ACHN (cell line): Measurements from ENCODE around the gene SEPTIN7.
A peak's percentile ranks its signal among the peaks of the same experiment; 100 is the strongest.
"Not testable (repeated sequence)": the region's sequence is repeated elsewhere in the genome, so short reads cannot be mapped to it uniquely, and the experiment has no call there.

Experiments used
- DNase-seq: peaks from one replicate; pipeline ENCODE4 v3.0.0-alpha.2; 2015
- in situ Hi-C: cut with HindIII; loops from 2 replicates; pipeline ENCODE4 v1.10.0; 2017; ENCODE audit warnings: low sequenced_read_pairs, low pct_ligation_motif_present, low pct_unique_long_range_greater_than_20kb

Gene SEPTIN7

DNA sequence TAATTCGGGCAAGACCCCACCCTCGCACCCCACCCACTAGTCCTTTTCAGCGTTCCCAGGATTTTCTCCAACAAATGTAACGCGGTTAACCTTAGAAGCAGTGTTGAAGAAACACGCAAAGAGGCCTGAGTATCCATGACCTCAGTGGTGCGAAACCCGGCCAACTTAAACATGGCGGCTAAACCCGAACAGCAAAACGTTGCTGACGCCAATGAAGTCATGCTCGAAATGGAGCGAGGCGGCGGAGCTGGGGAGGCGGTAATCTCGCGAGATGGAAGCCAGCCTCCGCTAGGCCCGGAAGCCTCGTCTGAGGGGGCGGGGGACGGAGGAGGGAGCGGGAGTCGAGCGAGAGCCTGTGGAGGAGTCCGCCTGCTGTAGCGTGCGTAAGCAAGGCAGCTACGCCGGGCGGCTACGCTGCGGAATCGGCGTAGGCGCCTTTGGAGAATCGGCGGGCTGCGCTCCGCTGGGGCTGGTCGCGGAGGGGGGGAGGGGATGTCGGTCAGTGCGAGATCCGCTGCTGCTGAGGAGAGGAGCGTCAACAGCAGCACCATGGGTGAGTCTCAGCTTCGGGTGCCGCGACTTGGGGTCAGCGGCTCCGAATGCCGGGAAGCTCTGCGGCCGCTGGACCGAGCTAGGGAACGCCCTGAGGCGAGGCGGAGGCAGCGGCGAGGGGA is at the start of gene SEPTIN7:
SEPTIN7 (plus strand) TSS at position 340 of the 674 bp plus-strand sequence; CDS start at position 493, 153 bp downstream.
- in situ Hi-C loops, result no loop called here
- DNase-seq, result peak; percentile 100

DNA sequence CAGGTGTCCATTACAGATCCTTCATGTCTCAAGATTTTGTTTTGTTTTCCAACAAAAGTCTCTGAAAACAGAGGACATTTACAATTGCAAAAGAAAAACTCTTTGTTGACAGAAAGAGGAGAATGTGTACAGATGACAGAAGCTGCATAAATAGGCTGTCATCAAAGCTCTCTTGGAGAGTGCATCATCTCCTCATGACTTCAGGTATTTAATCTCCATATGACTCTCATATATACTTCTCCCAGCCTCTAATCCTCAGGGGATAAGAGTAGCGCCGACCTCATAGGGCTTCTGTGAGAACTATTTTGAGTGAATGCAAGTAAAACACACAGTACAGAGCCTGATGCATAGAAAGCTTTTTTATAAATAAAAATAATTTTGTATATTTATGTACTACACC is 48.1 kb upstream of the SEPTIN7 start:
- in situ Hi-C loops, result no loop called here
- DNase-seq, result no peak

DNA sequence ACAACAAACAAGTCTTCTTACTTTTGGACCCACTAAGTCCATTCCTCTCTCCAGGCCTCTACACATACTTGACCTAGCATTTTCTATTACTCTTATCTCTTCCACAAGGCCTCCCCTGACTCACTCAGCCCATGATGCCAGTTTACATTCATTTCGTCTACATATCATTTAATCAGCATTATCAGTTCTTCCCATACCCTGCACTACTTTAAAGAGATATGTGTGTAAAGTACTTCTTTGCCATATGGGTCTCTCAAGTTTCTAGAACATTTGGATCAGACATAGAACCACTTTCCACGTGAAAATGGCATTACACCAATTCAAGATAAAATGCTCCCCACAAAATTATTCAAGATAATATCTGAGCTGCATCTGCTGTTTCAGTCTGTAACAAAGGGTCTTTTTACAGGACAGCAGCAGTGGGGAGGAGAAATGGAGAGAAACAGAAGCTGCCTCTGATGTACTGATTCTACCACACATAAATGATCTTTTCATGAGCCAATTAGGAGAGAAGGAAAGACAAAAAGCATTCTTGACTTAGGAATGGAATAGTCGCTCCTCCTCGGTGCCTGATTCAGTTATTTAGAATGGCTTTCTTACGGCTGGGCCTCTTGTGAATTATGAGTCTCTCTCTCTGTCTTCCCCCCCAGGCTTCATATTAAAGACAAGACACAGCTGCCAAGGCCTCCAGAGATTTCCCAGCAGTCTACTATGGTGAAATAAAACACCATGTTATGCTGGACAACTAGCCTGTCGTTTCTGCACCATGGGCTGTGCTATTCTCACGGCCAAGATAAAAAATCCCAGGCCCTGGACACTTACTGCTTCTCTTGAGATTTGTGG is 46.9 kb upstream of the SEPTIN7 start:
- in situ Hi-C loops, result no loop called here
- DNase-seq, result no peak

DNA sequence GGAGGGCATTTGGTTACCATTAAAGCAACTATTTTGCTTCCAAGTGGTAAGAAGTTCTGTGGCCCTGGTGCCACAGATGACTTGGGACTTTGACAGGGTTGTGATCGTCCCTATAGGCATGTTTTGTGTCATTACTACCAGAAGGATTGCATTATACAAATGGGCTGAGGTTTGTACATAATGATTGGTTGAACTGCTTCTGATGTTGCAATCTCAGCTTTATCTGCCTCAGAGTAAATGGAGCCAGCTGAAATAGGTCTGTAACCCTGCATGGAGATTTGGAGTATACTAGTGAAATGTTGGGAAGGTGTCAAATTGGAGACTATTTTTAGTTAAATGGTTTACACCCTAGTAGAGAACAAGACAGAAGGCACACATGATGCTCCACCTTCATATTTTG is 46.1 kb upstream of the SEPTIN7 start:
- in situ Hi-C loops, result no loop called here
- DNase-seq, result no peak

DNA sequence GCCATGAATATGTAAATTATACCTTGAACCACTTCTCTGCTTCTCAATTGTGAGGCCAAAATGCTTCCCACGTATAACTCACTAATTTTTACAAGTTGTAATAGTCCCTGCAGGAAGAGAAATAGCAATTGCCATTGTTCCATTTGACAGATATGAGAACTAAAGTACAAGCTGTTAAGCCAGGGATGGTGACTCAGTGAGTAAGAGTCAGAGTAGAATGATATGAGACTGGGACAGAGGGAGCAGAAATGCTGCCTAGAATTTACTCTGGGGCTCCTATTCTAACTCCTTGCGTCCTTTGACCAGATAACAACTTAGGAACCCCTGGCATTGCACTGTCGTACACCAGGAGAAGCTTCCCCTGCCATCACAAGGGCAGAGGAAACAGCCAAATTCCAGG is 45.1 kb upstream of the SEPTIN7 start:
- in situ Hi-C loops, result no loop called here
- no peak for DNase-seq

DNA sequence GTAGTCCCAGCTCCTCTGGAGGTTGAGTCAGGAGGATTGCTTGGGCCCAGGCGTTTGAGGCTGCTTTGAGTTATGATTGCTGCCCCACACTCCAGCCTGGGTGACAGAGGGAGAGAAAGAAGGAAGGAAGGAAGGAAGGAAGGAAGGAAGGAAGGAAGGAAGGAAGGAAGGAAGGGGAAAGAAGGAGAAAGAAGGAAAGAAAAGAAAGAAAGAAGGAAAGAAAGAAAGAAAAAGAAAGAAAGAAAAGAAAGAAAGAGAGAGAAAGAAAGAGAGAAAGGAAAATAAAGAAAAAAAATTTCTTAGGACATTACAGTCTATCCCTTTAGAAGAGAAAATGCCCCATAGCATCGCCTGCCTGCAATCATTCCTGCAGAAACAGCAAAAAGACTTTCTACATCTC is 44.4 kb upstream of the SEPTIN7 start:
- in situ Hi-C loops, DNase-seq: not testable (repeated sequence)

DNA sequence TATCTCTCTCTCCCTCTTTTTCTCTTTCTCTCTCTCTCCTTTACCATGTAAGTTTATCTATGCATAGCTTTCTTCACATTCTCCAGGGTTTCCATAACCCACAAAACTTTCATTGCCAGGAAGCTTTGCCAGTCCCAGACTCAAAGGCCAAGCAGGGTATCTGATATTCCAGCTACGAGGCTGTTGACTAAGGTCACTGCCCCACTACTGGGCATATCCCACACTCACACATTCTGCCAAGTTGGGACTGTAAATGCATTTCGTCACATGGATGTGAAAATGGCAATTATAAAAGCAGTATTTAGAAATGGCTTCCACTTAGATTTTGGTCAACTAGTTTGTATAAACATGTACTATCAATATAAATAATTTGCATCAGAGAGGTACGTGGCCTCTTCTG is 43.3 kb upstream of the SEPTIN7 start:
- in situ Hi-C loops, result no loop called here
- no peak for DNase-seq

DNA sequence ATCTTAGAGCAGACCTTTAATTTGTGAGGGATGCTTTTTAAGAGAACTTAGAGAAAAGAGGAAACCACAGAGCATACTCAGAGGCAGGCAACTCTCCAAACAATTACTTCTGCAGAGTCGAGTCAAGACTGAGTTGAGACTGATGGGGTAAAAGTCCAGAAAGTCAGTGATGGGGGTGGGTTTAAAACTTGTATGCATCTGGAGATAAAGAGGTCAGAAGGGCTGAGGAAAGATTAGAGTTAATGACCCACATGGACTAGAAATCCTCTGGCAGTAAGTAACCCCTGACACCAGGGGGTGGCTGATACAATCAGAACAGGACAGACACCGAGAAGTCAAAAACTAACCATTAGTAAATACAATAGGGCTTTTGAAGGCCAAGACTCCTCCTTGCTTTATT is 42.4 kb upstream of the SEPTIN7 start:
- in situ Hi-C loops, result no loop called here

DNA sequence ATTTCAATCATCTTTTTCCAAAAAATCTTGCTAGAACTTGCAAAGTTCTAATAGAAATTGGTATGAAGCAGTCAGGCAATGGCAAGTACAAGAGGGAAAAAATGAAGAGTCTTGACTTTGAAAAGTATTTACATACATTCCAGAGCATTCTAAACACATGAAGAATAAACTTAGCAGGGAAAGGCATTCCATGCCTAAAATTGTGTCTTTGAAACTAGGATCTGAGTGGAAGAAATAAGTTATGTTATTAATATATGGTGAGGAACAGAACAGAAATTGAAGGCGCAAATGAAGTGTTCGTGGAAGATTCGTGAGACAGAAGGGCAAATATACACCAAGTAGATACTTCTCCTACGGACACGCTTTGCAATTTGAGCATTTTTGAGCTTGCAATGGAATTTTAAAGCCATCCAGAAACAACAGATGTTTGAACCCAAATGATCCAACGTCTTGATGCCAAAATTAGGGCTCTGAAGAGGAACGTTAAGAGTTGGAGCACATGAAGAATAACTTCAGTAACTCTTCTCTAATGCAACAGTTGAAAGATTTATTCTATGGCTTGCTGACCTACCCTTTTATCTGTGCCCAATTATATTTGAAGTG is 40.6 kb upstream of the SEPTIN7 start:
- in situ Hi-C loops, result no loop called here
- no peak for DNase-seq

More for the DNA sequence above, 42.4 kb upstream of the SEPTIN7 start:
- DNase-seq, result no peak

DNA sequence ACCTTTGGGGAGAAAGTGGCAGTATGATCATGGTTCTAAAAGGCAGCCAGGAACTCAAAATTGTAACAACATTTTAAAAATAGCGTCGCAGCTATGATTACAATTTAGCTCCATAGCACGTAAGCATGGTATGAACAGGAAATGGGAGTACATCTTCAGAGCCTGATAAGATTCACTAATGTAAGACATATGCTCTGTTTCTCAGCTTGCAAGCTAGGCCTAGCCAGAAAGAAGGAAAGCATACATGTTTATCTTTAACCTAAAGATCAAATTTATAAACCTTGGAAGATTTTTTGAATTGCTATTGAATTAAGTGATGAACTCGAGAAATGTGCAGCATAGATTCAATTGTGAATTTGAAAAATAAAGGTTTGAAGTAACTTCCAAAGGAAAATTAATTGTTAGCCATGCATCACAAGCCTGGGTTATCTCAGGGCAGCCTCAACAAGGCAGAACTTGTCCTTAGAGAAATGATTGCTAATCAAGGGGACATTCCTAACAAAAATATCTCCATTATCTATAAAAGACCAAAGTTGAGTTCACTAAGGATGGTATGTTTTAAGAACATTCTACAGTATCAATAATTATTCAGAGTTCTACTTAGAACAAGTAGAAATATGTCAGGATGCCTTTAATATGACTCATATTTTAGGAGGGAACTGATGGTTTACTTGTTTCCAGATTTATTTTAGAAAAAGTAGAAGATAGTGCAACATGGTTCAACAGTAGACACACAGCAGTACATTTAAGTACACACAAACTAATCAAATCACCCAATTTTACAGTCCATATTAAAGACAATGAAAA is 38.8 kb upstream of the SEPTIN7 start:
- no peak for DNase-seq
- in situ Hi-C loops, result no loop called here

DNA sequence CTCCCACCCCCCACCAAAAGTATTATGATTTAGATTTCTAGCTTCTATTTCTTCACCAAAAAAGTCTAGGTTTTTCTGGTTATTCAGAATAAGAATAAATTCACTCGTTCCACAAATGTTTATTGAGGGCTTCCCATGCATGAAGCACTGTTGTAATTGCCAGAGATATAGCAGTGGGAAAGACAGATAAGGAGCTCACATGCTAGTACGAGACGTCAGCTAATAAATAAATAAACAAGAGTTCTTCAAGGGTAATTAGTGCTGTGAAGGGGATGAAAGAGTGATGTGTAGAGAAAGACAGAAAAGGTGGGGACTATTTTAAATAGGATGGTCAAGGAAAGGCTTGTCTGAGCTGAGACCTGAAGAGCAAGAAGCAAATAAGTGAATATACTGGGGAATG is 38.1 kb upstream of the SEPTIN7 start:
- no peak for DNase-seq
- in situ Hi-C loops, result no loop called here

DNA sequence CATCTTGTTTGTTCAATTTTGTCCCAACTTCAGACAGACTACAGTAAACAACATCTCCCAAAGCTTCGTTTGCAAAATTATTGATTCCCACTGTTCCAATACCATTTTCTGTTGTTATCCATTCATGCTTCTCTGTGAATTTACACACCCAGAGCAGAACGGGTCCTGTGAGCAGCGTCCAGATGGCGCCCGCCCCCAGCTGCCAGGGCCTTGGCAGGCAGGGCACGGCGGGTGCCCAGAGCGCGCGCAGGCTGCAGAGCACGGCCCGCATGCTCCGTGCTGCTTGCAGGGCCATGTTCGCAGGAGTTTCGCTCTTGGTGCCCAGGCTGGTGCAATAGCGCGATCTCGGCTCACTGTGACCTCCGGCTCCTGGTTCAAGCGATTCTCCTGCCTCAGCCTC is 32.5 kb upstream of the SEPTIN7 start:
- in situ Hi-C loops, result no loop called here
- DNase-seq, result no peak

DNA sequence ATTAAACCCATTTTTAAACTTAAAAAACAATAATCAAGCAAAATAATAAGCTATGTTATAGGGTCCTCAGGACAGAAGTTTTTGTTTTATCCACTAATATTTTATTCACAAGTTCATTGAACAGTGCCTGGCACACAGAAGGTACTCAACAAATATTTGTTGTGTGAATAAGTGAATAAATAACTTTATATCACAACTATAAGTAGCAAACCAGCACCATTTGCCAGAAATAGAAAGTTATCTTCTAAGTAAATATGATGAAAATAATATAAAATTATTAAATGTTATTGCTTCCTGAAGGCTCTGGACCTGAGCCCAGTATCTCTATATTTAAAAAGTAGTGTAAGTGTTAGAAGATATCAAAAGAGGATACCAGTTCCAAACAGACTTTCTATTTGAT is 29.1 kb upstream of the SEPTIN7 start:
- in situ Hi-C loops, result no loop called here

DNA sequence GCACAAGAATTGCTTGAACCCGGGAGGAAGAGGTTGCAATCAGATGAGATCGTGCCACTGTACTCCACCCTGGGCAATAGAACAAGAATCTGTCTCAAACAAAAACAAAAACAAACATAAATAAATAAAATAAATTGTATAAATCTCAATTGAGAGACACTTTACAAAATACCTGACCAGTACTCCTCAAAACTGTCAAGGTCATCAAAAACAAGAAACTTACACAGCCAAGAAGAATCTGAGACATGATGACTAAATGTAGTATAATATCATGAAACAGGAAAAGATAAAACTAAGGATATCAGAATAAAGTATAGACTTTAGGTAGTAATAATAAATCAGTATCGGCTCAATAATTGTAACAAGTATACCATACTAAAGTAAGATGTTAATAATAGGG is 26.9 kb upstream of the SEPTIN7 start:
- no peak for DNase-seq
- in situ Hi-C loops, result no loop called here

More for the DNA sequence above, 29.1 kb upstream of the SEPTIN7 start:
- no peak for DNase-seq

DNA sequence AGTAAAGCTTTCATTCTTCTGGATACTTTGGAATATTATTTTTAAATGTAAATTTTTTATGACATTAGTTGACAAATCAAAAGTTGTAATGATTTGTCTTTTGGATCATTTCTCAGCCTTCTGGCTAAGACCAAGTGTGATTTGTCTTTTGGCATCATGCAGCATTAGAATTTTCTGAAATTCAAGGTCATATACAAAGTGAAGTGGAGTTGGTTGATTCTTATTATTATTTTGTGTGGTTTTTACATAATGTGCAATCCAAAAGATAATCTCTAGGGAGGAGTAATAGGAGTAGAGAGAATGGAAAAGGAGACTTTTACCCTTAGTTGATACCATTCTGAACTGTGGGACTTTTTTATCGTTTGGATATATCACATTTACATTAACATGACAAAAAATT is 24.2 kb upstream of the SEPTIN7 start:
- DNase-seq, result no peak
- in situ Hi-C loops, result no loop called here

DNA sequence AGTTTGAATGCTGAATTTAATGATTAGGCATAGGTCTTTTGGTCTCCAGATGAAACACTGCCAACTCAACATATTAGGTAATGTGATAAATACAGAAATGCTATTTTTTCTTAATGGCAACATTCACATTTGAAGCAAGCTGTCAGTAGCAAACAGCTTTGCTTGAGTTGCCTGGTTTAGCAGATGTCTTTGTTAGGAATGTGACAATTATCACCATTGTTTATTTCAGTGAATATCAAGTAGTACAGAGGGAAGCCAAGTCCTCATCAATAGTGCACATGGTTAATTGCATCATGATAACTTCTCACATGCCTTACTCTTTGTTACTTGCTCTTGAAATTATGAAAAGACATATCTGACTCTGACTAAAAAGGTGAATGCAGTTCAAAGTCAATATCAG is 23.7 kb upstream of the SEPTIN7 start:
- in situ Hi-C loops, result no loop called here

DNA sequence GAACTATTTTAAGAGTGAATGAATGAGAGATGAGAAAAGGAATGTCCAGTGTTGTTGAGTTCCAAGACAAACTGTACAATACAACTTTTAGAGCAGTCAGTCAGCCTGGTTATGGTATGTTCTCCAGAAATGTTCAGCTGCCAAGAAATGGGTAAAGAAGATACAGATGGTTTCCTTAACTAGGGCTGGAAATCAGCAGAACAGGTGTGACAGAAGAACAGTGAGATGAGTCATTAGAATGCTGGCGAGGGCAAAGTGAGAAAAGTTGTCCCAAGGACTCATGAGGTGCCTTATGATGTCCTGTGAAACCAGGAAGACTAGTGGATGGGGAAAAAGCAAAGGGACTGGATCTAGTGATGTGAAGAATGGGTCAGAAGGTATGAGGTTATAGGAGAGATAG is 20.8 kb upstream of the SEPTIN7 start:
- no peak for DNase-seq
- in situ Hi-C loops, result no loop called here

More for the DNA sequence above, 23.7 kb upstream of the SEPTIN7 start:
- DNase-seq, result no peak

DNA sequence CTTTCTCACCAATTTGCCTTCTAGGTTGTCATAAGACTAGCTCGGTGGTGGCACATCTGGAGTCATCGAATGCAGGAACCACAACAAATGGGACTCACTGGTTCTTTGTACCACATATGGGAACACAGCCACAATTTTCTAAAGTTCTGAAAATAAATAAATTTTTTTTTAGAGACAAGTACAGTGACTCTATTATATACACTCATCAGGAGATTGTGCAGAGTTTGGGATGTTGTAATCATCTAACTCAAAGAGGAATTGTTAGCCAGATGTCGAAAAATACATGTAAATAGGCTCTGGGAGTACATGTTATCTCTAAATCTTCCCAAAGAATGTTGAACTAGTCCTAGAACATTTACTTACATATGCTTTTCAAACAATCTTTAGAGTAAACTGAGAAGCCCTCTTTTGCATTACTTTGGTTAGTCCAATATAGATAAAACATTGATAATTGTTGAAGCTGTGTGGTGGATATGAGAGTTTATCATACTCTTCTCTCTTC is 19.6 kb upstream of the SEPTIN7 start:
- in situ Hi-C loops, result no loop called here
- DNase-seq, result no peak
